Spleen (tissue), 7 donors: ENCODE measurements around the gene ICOS.

Experiments used
- CTCF ChIP-seq, 11 experiments: fragments of 200-600 bp in 7 of 11; fragments of 450-650 bp in 4 of 11; sonication (generic) in 4 of 11; IDR thresholded peaks in 8 of 11; conservative IDR thresholded peaks in 3 of 11; 1 replicate in 7 of 11; 2 replicates in 4 of 11; pipeline versions ENCODE4 v1.4.0 to v1.8.0; 2016 to 2021; ENCODE audit warnings: antibody characterized with exemption in 11 of 11, inconsistent platforms in 4 of 11, mild to moderate bottlenecking in 1 of 11
- POLR2AphosphoS5 ChIP-seq, 3 donors: sonication (generic); formaldehyde crosslinking; IDR thresholded peaks; one replicate each; pipeline ENCODE4 v1.5.1; 2017; ENCODE audit warnings: antibody characterized with exemption in 3 of 3
- donor health status: DM: no; HTN: no; CAD: no; lungs with moderate emphysema.
- donor health status: DM: no; HTN: no; CAD: no.
- donor health status: DM: no; HTN: no; CAD: no.

- TF ChIP-seq CTCF (IDR thresholded peaks at IDR 0.05 in 8 of 11, conservative IDR thresholded peaks at IDR 0.05 in 3 of 11): peak; percentile 25 to 81 (median 66)
- no peak for TF ChIP-seq POLR2AphosphoS5 (IDR thresholded peaks at IDR 0.05)
These were observed 27.1 kb upstream of the ICOS start for GRCh38 chr2:203909261-203909967.
